ENCODE measurements around the gene SCGB1C1. TPM values are rescaled to one million over a fixed set of nuclear protein-coding genes. Genes with fewer than 3 reads are reported as not detected.

Gene SCGB1C1
- total and polyA plus RNA-seq, 2 of the 8 experiments (the other 6 are each of a cell fraction or from before 2014, with no cell fraction given): not detected

GRCh38 chr11:235997-236773 lies 43.3 kb downstream of the SCGB1C1 start, which contains the start of gene SIRT3 (continued):
- no peak for TF ChIP-seq NRF1 (IDR thresholded peaks at IDR 0.05; ENCODE audit: low read depth, low read length)
- no peak for TF ChIP-seq CBX8 (IDR thresholded peaks at IDR 0.05; ENCODE audit: borderline replicate concordance, low read depth, low read length)
- TF ChIP-seq GTF2F1 (IDR thresholded peaks at IDR 0.05; ENCODE audit: borderline replicate concordance, low read depth, low read length): no peak
- TF ChIP-seq CTCF (IDR thresholded peaks at IDR 0.05; ENCODE audit: control extremely low read depth in 1 of 3, insufficient read depth in 1 of 3, low read depth in 1 of 3, low read length in 3 of 3): peak in 2 of 3 experiments; percentile 0 to 11; a peak in 3 of 4 replicates
- TF ChIP-seq HDAC6 (IDR thresholded peaks at IDR 0.05; ENCODE audit: low read depth, low read length): no peak
- TF ChIP-seq SP4 (IDR thresholded peaks at IDR 0.05; ENCODE audit: low read length): 0 out of 2 replicates have a peak, but pooled peaks have one; percentile 33
- 0 out of 4 replicates have a peak, but pooled peaks of 1 of the 2 experiments have one; percentile 85 for TF ChIP-seq SIN3A (conservative IDR thresholded peaks at IDR 0.05 in 1 of 2, IDR thresholded peaks at IDR 0.05 in 1 of 2; ENCODE audit: low read depth in 1 of 2, low read length in 2 of 2)
- TF ChIP-seq MAFK (IDR thresholded peaks at IDR 0.05; ENCODE audit: low read depth, low read length): no peak
- TF ChIP-seq NANOG (IDR thresholded peaks at IDR 0.05; ENCODE audit: insufficient read depth, low read depth, low read length, poor library complexity, severe bottlenecking): no peak
- no peak for TF ChIP-seq CBX5 (IDR thresholded peaks at IDR 0.05; ENCODE audit: low read depth, low read length)
- TF ChIP-seq POLR2AphosphoS5 (IDR thresholded peaks at IDR 0.05; ENCODE audit: low read depth, low read length): no peak
- TF ChIP-seq USF2 (IDR thresholded peaks at IDR 0.05; ENCODE audit: low read length): no peak
- TF ChIP-seq MAX (IDR thresholded peaks at IDR 0.05): 0 out of 2 replicates have a peak, but pooled peaks have one; percentile 8
- TF ChIP-seq ZNF274 (IDR thresholded peaks at IDR 0.05; ENCODE audit: borderline replicate concordance, extremely low read depth, low read length): no peak
- TF ChIP-seq POU5F1 (IDR thresholded peaks at IDR 0.05; ENCODE audit: low read depth, low read length): no peak
- no peak for TF ChIP-seq TEAD4 (IDR thresholded peaks at IDR 0.05; ENCODE audit: low read depth, low read length)
- TF ChIP-seq KDM1A (IDR thresholded peaks at IDR 0.05; ENCODE audit: borderline replicate concordance, low read length): no peak

Measured in H1 (cell line).